ENCODE measurements around the gene ELP2. TPM values are rescaled to one million over a fixed set of nuclear protein-coding genes. Genes with fewer than 3 reads are reported as not detected.

The ELP2 gene
- total and polyA plus RNA-seq, 7 experiments from 2014 or later = 77.4 to 177 (median 123) TPM

- peaks cover 0 to 52% (median 22%) of the 10 kb centered on the region in 5 donors for H3K36me3 Mint-ChIP-seq
- ChIA-PET CTCF (no interaction called here), POLR2A (no interaction called here)
- H3K36me3 ChIP-seq (ENCODE audit: control insufficient read depth in 2 of 3, insufficient read depth in 3 of 3, low read length in 3 of 3) = peaks cover 8 to 79% (median 20%) of the 10 kb centered on the region in 3 experiments
- H3K4me1 ChIP-seq (ENCODE audit: control insufficient read depth in 2 of 2, insufficient read depth in 2 of 2, low read length in 2 of 2) = no peaks in the 10 kb centered on the region
- DNase-seq = no peak
- H3K27me3 Mint-ChIP-seq = no peaks in the 10 kb centered on the region
- H3K4me3 ChIP-seq (ENCODE audit: low read length) = no peak overlapping the region
- no peak overlapping the region for H3K27ac ChIP-seq (ENCODE audit: low read depth, low read length)
- no peaks in the 10 kb centered on the region for H3K27me3 ChIP-seq (ENCODE audit: control insufficient read depth in 2 of 2, insufficient read depth in 2 of 2, low read length in 2 of 2)
- H3K4me3 Mint-ChIP-seq = no peak overlapping the region
- peak overlapping the region in 2 of 9 donors; percentile 19 to 68 for H3K27ac Mint-ChIP-seq
- H3K4me1 Mint-ChIP-seq = peaks cover 0 to 4% (median 0%) of the 10 kb centered on the region in 7 donors
- H3K9me3 ChIP-seq (ENCODE audit: control insufficient read depth in 2 of 3, low read length in 3 of 3) = no peaks in the 10 kb centered on the region
- no peak for ATAC-seq
- H3K9me3 Mint-ChIP-seq = no peaks in the 10 kb centered on the region
- intact Hi-C loops (cut with micrococcal nuclease) = no loop called here
Measured at GRCh38 chr18:36169938-36170337, 40.2 kb downstream of the ELP2 start.

- no peaks in the 10 kb centered on the region for H3K9me3 ChIP-seq (ENCODE audit: control insufficient read depth in 2 of 3, low read length in 3 of 3)
Measured at GRCh38 chr18:36175481-36175880, 45.8 kb downstream of the ELP2 start.

GRCh38 chr18:36176177-36176584, 46.5 kb downstream of the ELP2 start:
- no peaks in the 10 kb centered on the region for H3K27me3 Mint-ChIP-seq
- no peaks in the 10 kb centered on the region for H3K4me1 ChIP-seq (ENCODE audit: control insufficient read depth in 2 of 2, insufficient read depth in 2 of 2, low read length in 2 of 2)
- no peak overlapping the region for H3K4me3 ChIP-seq (ENCODE audit: low read length)
- POLR2A ChIA-PET = no interaction called here
- H3K36me3 ChIP-seq (ENCODE audit: control insufficient read depth in 2 of 3, insufficient read depth in 3 of 3, low read length in 3 of 3) = peaks cover 0 to 47% (median 14%) of the 10 kb centered on the region in 3 experiments
- H3K27ac ChIP-seq (ENCODE audit: low read depth, low read length) = no peak overlapping the region
- H3K4me3 Mint-ChIP-seq = no peak overlapping the region
- DNase-seq (no peak), ATAC-seq (no peak)
- H3K27me3 ChIP-seq (ENCODE audit: control insufficient read depth in 2 of 2, insufficient read depth in 2 of 2, low read length in 2 of 2) = no peaks in the 10 kb centered on the region
- H3K27ac Mint-ChIP-seq = no peak overlapping the region
- intact Hi-C loops (cut with micrococcal nuclease) = no loop called here
- peaks cover 0 to 41% (median 14%) of the 10 kb centered on the region in 5 donors for H3K36me3 Mint-ChIP-seq
- peaks cover 6 to 22% (median 11%) of the 10 kb centered on the region in 7 donors for H3K4me1 Mint-ChIP-seq
- peaks cover 0 to 1% (median 0%) of the 10 kb centered on the region in 11 donors for H3K9me3 Mint-ChIP-seq
- H3K9me3 ChIP-seq (ENCODE audit: control insufficient read depth in 2 of 3, low read length in 3 of 3) = no peaks in the 10 kb centered on the region
- CTCF ChIA-PET = no interaction called here

More at GRCh38 chr18:36175481-36175880, 45.8 kb downstream of the ELP2 start:
- Mint-ChIP-seq H3K4me1 (peaks cover 6 to 19% (median 10%) of the 10 kb centered on the region in 7 donors), H3K27ac (peak overlapping the region in 2 of 9 donors; percentile 56 to 62), H3K9me3 (peaks cover 0 to 1% (median 0%) of the 10 kb centered on the region in 11 donors), H3K36me3 (peaks cover 0 to 48% (median 18%) of the 10 kb centered on the region in 5 donors), H3K27me3 (no peaks in the 10 kb centered on the region), H3K4me3 (no peak overlapping the region)
- no peak for DNase-seq
- CTCF ChIA-PET = no interaction called here
- ATAC-seq = no peak
- H3K4me1 ChIP-seq (ENCODE audit: control insufficient read depth in 2 of 2, insufficient read depth in 2 of 2, low read length in 2 of 2) = no peaks in the 10 kb centered on the region
- POLR2A ChIA-PET = no interaction called here
- H3K36me3 ChIP-seq (ENCODE audit: control insufficient read depth in 2 of 3, insufficient read depth in 3 of 3, low read length in 3 of 3) = peaks cover 0 to 54% (median 14%) of the 10 kb centered on the region in 3 experiments
- no peaks in the 10 kb centered on the region for H3K27me3 ChIP-seq (ENCODE audit: control insufficient read depth in 2 of 2, insufficient read depth in 2 of 2, low read length in 2 of 2)
- H3K27ac ChIP-seq (ENCODE audit: low read depth, low read length) = no peak overlapping the region
- intact Hi-C loops (cut with micrococcal nuclease) = no loop called here
- no peak overlapping the region for H3K4me3 ChIP-seq (ENCODE audit: low read length)

GRCh38 chr18:36176711-36177110, 47.0 kb downstream of the ELP2 start:
- no peak for DNase-seq
- ChIA-PET POLR2A (no interaction called here), CTCF (no interaction called here)
- no peaks in the 10 kb centered on the region for H3K27me3 ChIP-seq (ENCODE audit: control insufficient read depth in 2 of 2, insufficient read depth in 2 of 2, low read length in 2 of 2)
- H3K36me3 Mint-ChIP-seq = peaks cover 0 to 38% (median 14%) of the 10 kb centered on the region in 5 donors
- H3K27ac Mint-ChIP-seq = peak overlapping the region in 1 of 9 donors; percentile 43
- H3K27ac ChIP-seq (ENCODE audit: low read depth, low read length) = no peak overlapping the region
- no peaks in the 10 kb centered on the region for H3K9me3 ChIP-seq (ENCODE audit: control insufficient read depth in 2 of 3, low read length in 3 of 3)
- peaks cover 6 to 22% (median 11%) of the 10 kb centered on the region in 7 donors for H3K4me1 Mint-ChIP-seq
- H3K27me3 Mint-ChIP-seq = no peaks in the 10 kb centered on the region
- intact Hi-C loops (cut with micrococcal nuclease) = no loop called here
- H3K4me3 Mint-ChIP-seq = no peak overlapping the region
- H3K36me3 ChIP-seq (ENCODE audit: control insufficient read depth in 2 of 3, insufficient read depth in 3 of 3, low read length in 3 of 3) = peaks cover 0 to 42% (median 10%) of the 10 kb centered on the region in 3 experiments
- no peaks in the 10 kb centered on the region for H3K4me1 ChIP-seq (ENCODE audit: control insufficient read depth in 2 of 2, insufficient read depth in 2 of 2, low read length in 2 of 2)
- H3K9me3 Mint-ChIP-seq = peaks cover 0 to 1% (median 0%) of the 10 kb centered on the region in 11 donors
- ATAC-seq = no peak
- no peak overlapping the region for H3K4me3 ChIP-seq (ENCODE audit: low read length)

GRCh38 chr18:36177913-36178312, 48.2 kb downstream of the ELP2 start:
- H3K9me3 Mint-ChIP-seq = peaks cover 0 to 1% (median 0%) of the 10 kb centered on the region in 11 donors
- H3K27ac Mint-ChIP-seq = peak overlapping the region in 6 of 9 donors; percentile 6 to 79 (median 38)
- DNase-seq (no peak), ATAC-seq (no peak)
- Histone ChIP-seq H3K9me3 (ENCODE audit: control insufficient read depth in 2 of 3, low read length in 3 of 3) (no peaks in the 10 kb centered on the region), H3K27me3 (ENCODE audit: control insufficient read depth in 2 of 2, insufficient read depth in 2 of 2, low read length in 2 of 2) (no peaks in the 10 kb centered on the region), H3K36me3 (ENCODE audit: control insufficient read depth in 2 of 3, insufficient read depth in 3 of 3, low read length in 3 of 3) (peaks cover 0 to 35% (median 5%) of the 10 kb centered on the region in 3 experiments), H3K27ac (ENCODE audit: low read depth, low read length) (no peak overlapping the region), H3K4me3 (ENCODE audit: low read length) (no peak overlapping the region), H3K4me1 (ENCODE audit: control insufficient read depth in 2 of 2, insufficient read depth in 2 of 2, low read length in 2 of 2) (no peaks in the 10 kb centered on the region)
- ChIA-PET POLR2A (no interaction called here), CTCF (no interaction called here)
- peaks cover 6 to 26% (median 11%) of the 10 kb centered on the region in 7 donors for H3K4me1 Mint-ChIP-seq
- H3K27me3 Mint-ChIP-seq = no peaks in the 10 kb centered on the region
- intact Hi-C loops (cut with micrococcal nuclease) = no loop called here
- no peak overlapping the region for H3K4me3 Mint-ChIP-seq
- peaks cover 0 to 33% (median 11%) of the 10 kb centered on the region in 5 donors for H3K36me3 Mint-ChIP-seq

- no peaks in the 10 kb centered on the region for H3K27me3 ChIP-seq (ENCODE audit: control insufficient read depth in 2 of 2, insufficient read depth in 2 of 2, low read length in 2 of 2)
- Mint-ChIP-seq H3K36me3 (peaks cover 0 to 24% (median 11%) of the 10 kb centered on the region in 5 donors), H3K9me3 (peaks cover 0 to 1% (median 0%) of the 10 kb centered on the region in 11 donors), H3K4me3 (no peak overlapping the region), H3K4me1 (peaks cover 6 to 26% (median 11%) of the 10 kb centered on the region in 7 donors), H3K27me3 (no peaks in the 10 kb centered on the region), H3K27ac (peak overlapping the region in 6 of 9 donors; percentile 25 to 74 (median 59))
- DNase-seq = no peak
- H3K36me3 ChIP-seq (ENCODE audit: control insufficient read depth in 2 of 3, insufficient read depth in 3 of 3, low read length in 3 of 3) = peaks cover 0 to 20% (median 0%) of the 10 kb centered on the region in 3 experiments
- no peak overlapping the region for H3K4me3 ChIP-seq (ENCODE audit: low read length)
- POLR2A ChIA-PET = no interaction called here
- no peaks in the 10 kb centered on the region for H3K9me3 ChIP-seq (ENCODE audit: control insufficient read depth in 2 of 3, low read length in 3 of 3)
- H3K4me1 ChIP-seq (ENCODE audit: control insufficient read depth in 2 of 2, insufficient read depth in 2 of 2, low read length in 2 of 2) = no peaks in the 10 kb centered on the region
- intact Hi-C loops (cut with micrococcal nuclease) = no loop called here
- ATAC-seq = peak; percentile 41
- H3K27ac ChIP-seq (ENCODE audit: low read depth, low read length) = no peak overlapping the region
- CTCF ChIA-PET = no interaction called here
Measured at GRCh38 chr18:36179562-36180355, 50.1 kb downstream of the ELP2 start.
